Stimulated activated memory B cell treated with anti-CD40 and anti-IgM and Interleukin-4, amounts not matched to agents 10 μg/mL and 1 μg/mL and 100 μg/mL, for 72 hours (primary cell): ENCODE results near the gene GRAMD2B.
A peak's percentile ranks its signal among the peaks of the same experiment; 100 is the strongest.
"Not testable (repeated sequence)": the region's sequence is repeated elsewhere in the genome, so short reads cannot be mapped to it uniquely, and the experiment has no call there.

Source experiments
- ATAC-seq: fragments of 150-1000 bp; cut with Tn5 transposase; 2 replicates; pipeline ENCODE4 v1.10.0; 2021
- H3K27ac Mint-ChIP-seq: one replicate; pipeline ENCODE4 v1.8.0; 2022; ENCODE audit warnings: mild to moderate bottlenecking, mixed read lengths
- H3K27me3 Mint-ChIP-seq: one replicate; pipeline ENCODE4 v1.8.0; 2022; ENCODE audit warnings: mixed read lengths
- H3K36me3 Mint-ChIP-seq: one replicate; pipeline ENCODE4 v1.8.0; 2022; ENCODE audit warnings: mixed read lengths
- H3K4me1 Mint-ChIP-seq: one replicate; pipeline ENCODE4 v1.8.0; 2022; ENCODE audit warnings: mixed read lengths
- H3K4me3 Mint-ChIP-seq: one replicate; pipeline ENCODE4 v1.8.0; 2022; ENCODE audit warnings: mild to moderate bottlenecking, moderate library complexity, mixed read lengths
- H3K9me3 Mint-ChIP-seq: one replicate; pipeline ENCODE4 v1.8.0; 2022; ENCODE audit warnings: mixed read lengths

GRAMD2B gene

GRCh38 chr5:126435261-126435660, 12.1 kb downstream of the GRAMD2B start:
- Mint-ChIP-seq H3K27me3 (no peaks in the 10 kb centered on the region), H3K4me1 (no peaks in the 10 kb centered on the region), H3K4me3 (no peak overlapping the region), H3K9me3 (no peaks in the 10 kb centered on the region), H3K27ac (no peak overlapping the region), H3K36me3 (peaks cover 22% of the 10 kb centered on the region)
- ATAC-seq, result no peak

- no peak overlapping the region for H3K4me3 Mint-ChIP-seq
- H3K9me3 Mint-ChIP-seq, result no peaks in the 10 kb centered on the region
- peaks cover 22% of the 10 kb centered on the region for H3K36me3 Mint-ChIP-seq
- no peak overlapping the region for H3K27ac Mint-ChIP-seq
- no peaks in the 10 kb centered on the region for H3K4me1 Mint-ChIP-seq
- no peak for ATAC-seq
- no peaks in the 10 kb centered on the region for H3K27me3 Mint-ChIP-seq
Observed at GRCh38 chr5:126435714-126436113, 12.5 kb downstream of the GRAMD2B start.

GRCh38 chr5:126437721-126438120, 14.5 kb downstream of the GRAMD2B start:
- Mint-ChIP-seq H3K27ac (no peak overlapping the region), H3K27me3 (no peaks in the 10 kb centered on the region), H3K36me3 (peaks cover 22% of the 10 kb centered on the region), H3K4me3 (no peak overlapping the region), H3K4me1 (no peaks in the 10 kb centered on the region), H3K9me3 (no peaks in the 10 kb centered on the region)
- no peak for ATAC-seq

DNA sequence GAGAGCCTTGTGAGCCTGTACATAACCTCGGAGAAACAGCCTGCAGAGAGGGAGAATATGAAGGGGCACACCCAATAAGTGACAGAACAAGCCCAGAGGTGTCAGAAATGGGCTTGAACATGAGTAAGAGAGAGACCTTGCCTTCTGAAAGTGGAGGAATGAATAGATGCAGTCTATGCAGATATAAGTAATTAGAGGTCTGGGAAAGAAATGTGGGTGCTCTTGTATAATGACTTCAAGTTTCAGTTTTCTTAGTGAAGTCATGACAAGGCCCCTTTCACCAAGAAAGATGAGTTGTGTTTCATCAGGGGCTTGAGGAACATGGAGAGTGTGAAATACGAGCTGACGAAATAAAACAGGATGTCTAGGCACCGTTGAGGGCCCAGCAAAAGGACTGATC, 15.1 kb downstream of the GRAMD2B start:
- Mint-ChIP-seq H3K27me3 (no peaks in the 10 kb centered on the region), H3K4me1 (peaks cover 3% of the 10 kb centered on the region), H3K9me3 (no peaks in the 10 kb centered on the region), H3K27ac (no peak overlapping the region), H3K4me3 (no peak overlapping the region), H3K36me3 (peaks cover 22% of the 10 kb centered on the region)
- ATAC-seq, result no peak

- no peak for ATAC-seq
- peaks cover 9% of the 10 kb centered on the region for H3K4me1 Mint-ChIP-seq
- H3K4me3 Mint-ChIP-seq, result no peak overlapping the region
- H3K27ac Mint-ChIP-seq, result no peak overlapping the region
- H3K36me3 Mint-ChIP-seq, result peaks cover 22% of the 10 kb centered on the region
- H3K9me3 Mint-ChIP-seq, result no peaks in the 10 kb centered on the region
- no peaks in the 10 kb centered on the region for H3K27me3 Mint-ChIP-seq
Observed at GRCh38 chr5:126438868-126439267, 15.7 kb downstream of the GRAMD2B start.

DNA sequence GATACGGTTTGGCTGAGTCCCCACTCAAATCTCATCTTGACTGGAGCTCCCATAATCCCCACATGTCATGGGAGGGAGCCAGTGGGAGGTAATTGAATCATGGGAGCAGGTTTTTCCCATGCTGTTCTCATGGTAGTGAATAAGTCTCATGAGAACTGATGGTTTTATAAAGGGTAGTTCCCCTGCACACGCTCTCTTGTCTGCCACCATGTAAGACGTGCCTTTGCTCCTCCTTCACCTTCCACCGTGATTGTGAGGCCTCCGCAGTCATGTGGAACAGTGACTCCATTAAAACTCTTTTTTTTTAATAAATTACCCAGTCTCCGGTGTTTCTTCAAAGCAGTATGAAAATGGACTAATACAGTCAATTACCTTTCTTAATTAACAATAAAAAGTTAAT, 16.5 kb downstream of the GRAMD2B start:
- H3K27me3 Mint-ChIP-seq, H3K9me3 Mint-ChIP-seq, H3K27ac Mint-ChIP-seq, H3K4me3 Mint-ChIP-seq, ATAC-seq, H3K4me1 Mint-ChIP-seq: not testable (repeated sequence)
- H3K36me3 Mint-ChIP-seq, result peaks cover 22% of the 10 kb centered on the region

- no peak overlapping the region for H3K4me3 Mint-ChIP-seq
- no peak for ATAC-seq
- no peaks in the 10 kb centered on the region for H3K9me3 Mint-ChIP-seq
- H3K4me1 Mint-ChIP-seq, result peaks cover 9% of the 10 kb centered on the region
- H3K27me3 Mint-ChIP-seq, result no peaks in the 10 kb centered on the region
- H3K36me3 Mint-ChIP-seq, result peaks cover 28% of the 10 kb centered on the region
- no peak overlapping the region for H3K27ac Mint-ChIP-seq
Observed at GRCh38 chr5:126441230-126441629, 18.0 kb downstream of the GRAMD2B start.

GRCh38 chr5:126443374-126443851, 20.2 kb downstream of the GRAMD2B start:
- H3K36me3 Mint-ChIP-seq, result peaks cover 11% of the 10 kb centered on the region
- H3K27ac Mint-ChIP-seq, result peak overlapping the region; percentile 44
- no peaks in the 10 kb centered on the region for H3K27me3 Mint-ChIP-seq
- no peaks in the 10 kb centered on the region for H3K9me3 Mint-ChIP-seq
- peak; percentile 81 for ATAC-seq
- peaks cover 9% of the 10 kb centered on the region for H3K4me1 Mint-ChIP-seq
- no peak overlapping the region for H3K4me3 Mint-ChIP-seq

GRCh38 chr5:126444137-126444536, 20.9 kb downstream of the GRAMD2B start:
- ATAC-seq, result no peak
- Mint-ChIP-seq H3K27me3 (no peaks in the 10 kb centered on the region), H3K4me1 (peaks cover 9% of the 10 kb centered on the region), H3K36me3 (peaks cover 6% of the 10 kb centered on the region), H3K9me3 (no peaks in the 10 kb centered on the region), H3K27ac (no peak overlapping the region), H3K4me3 (no peak overlapping the region)

GRCh38 chr5:126445502-126446174, 22.4 kb downstream of the GRAMD2B start:
- no peak for ATAC-seq
- H3K9me3 Mint-ChIP-seq, result no peaks in the 10 kb centered on the region
- no peaks in the 10 kb centered on the region for H3K27me3 Mint-ChIP-seq
- H3K4me3 Mint-ChIP-seq, result no peak overlapping the region
- peaks cover 6% of the 10 kb centered on the region for H3K36me3 Mint-ChIP-seq
- H3K4me1 Mint-ChIP-seq, result peaks cover 21% of the 10 kb centered on the region
- no peak overlapping the region for H3K27ac Mint-ChIP-seq

DNA sequence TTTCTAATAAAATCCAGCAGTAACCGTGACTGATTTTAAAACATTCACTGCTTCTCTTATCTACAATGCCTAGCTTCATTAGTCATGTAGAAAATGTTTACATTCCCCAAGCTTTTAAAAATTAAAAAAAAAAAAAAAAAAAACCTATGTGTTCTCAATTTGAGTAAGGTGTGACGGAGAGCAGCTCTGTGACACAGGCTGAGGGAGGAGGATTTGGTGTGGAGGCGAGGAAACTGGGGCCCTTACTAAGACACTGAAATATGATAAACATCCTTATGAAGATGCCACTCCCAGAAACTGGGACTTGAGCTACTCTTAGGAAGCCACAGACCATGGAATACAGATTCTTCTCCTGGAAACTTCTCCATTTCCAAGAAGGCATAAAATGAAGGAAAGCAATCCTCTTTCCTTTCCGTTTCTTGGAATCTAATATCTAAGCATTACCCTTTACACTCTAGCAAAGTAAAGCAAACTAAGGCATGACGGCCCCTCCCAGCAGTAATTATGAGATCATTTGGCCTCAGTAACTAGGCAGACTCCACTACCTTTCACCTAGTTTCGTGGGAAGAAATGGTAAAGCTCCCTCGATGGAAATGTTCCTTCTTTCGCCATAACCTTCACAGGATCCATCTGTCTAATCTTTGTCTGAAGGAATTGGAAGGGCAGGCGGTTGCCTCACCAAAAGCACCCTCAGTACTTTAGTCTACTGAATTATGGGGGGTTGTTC, 23.5 kb downstream of the GRAMD2B start:
- peaks cover 6% of the 10 kb centered on the region for H3K36me3 Mint-ChIP-seq
- no peak overlapping the region for H3K4me3 Mint-ChIP-seq
- no peaks in the 10 kb centered on the region for H3K27me3 Mint-ChIP-seq
- peaks cover 21% of the 10 kb centered on the region for H3K4me1 Mint-ChIP-seq
- peak; percentile 52 for ATAC-seq
- no peaks in the 10 kb centered on the region for H3K9me3 Mint-ChIP-seq
- H3K27ac Mint-ChIP-seq, result peak overlapping the region; percentile 10

DNA sequence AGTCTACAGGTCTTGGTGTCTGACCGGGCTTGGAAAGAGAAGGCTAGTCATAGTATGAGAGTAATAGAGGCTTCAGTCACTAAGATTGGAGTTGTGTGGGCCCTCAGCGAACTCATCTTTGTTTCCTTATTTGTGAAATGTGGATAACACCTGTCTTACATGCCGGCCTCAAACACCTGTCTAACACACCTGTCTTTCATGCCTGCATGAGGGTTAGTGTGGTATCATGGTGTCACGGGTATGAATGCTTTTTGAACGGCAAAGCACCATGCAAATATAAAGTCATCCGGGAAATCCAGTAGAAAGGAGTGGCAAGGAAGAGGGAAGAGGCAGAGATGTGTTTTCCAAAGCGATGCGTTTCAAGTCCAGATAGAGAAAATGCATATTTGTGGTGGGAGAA, 25.5 kb downstream of the GRAMD2B start:
- Mint-ChIP-seq H3K4me3 (no peak overlapping the region), H3K4me1 (peaks cover 13% of the 10 kb centered on the region), H3K9me3 (no peaks in the 10 kb centered on the region), H3K27ac (peak overlapping the region; percentile 10), H3K27me3 (no peaks in the 10 kb centered on the region), H3K36me3 (peaks cover 6% of the 10 kb centered on the region)
- no peak for ATAC-seq

GRCh38 chr5:126449751-126450271, 26.6 kb downstream of the GRAMD2B start:
- ATAC-seq, result peak; percentile 91
- Mint-ChIP-seq H3K27me3 (no peaks in the 10 kb centered on the region), H3K4me1 (peaks cover 13% of the 10 kb centered on the region), H3K4me3 (peak overlapping the region; percentile 85), H3K9me3 (no peaks in the 10 kb centered on the region), H3K27ac (peak overlapping the region; percentile 96), H3K36me3 (peaks cover 6% of the 10 kb centered on the region)

DNA sequence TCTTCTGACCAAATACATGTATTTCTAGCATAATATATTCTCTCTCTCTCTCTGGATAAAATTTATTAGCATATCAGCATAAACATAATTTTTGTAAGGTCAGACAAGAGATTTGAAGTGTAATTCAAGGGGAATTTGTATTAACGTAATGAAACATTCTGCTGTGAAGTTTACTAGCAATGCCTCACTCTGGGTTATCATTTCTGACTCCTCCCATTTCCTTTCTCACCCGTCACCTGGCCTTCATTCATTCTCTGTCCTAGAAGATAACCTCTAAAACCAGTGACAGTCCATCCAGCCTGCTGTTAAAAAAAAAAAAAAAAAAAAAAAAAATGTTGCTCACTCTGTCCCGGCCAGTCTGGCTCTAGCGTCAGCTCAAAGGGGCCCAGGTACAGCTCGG, 27.1 kb downstream of the GRAMD2B start:
- Mint-ChIP-seq H3K9me3 (no peaks in the 10 kb centered on the region), H3K27me3 (no peaks in the 10 kb centered on the region), H3K4me1 (peaks cover 13% of the 10 kb centered on the region), H3K4me3 (peak overlapping the region; percentile 85), H3K36me3 (peaks cover 1% of the 10 kb centered on the region), H3K27ac (peak overlapping the region; percentile 96)
- peak; percentile 52 for ATAC-seq

DNA sequence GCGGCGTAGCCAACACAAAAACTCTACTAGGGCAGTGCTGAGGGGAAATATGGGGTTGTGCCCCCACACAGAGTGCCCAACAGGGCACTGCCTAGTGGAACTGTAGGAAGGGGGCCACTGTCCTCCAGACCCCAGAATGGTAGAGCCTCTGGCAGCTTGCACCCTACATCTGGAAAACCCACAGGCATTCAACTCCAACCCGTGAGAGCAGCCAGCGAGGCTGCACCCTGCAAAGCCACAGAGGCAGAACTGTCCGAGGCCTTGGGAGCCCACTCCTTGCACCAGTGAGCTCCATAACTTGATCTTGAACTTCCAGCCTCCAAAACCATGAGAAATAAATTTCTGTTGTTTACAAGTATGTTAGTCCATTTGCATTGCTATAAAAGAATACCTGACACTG, 27.7 kb downstream of the GRAMD2B start:
- Mint-ChIP-seq H3K36me3 (no peaks in the 10 kb centered on the region), H3K4me1 (peaks cover 13% of the 10 kb centered on the region), H3K27ac (no peak overlapping the region), H3K27me3 (no peaks in the 10 kb centered on the region), H3K4me3 (no peak overlapping the region), H3K9me3 (no peaks in the 10 kb centered on the region)
- no peak for ATAC-seq

DNA sequence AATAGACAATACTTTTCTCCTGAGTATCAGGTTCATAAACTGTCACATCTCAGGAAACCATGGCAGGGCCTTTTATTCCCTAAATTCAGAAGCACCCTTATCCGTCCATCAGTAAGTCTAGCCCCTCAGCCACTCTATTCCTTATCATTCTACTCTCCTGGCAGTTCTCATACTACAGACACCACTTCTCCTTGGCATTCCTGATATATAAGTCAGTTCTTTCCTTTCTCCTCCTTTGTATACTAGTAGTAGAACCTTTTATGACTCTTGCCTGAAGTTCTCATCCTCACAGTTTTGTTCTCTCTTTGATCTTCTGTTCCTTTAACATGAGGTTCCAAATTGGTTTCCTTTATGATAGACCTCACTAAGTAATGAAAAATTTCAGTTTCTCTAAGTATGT, 29.3 kb downstream of the GRAMD2B start:
- H3K4me3 Mint-ChIP-seq, result no peak overlapping the region
- no peaks in the 10 kb centered on the region for H3K27me3 Mint-ChIP-seq
- peaks cover 13% of the 10 kb centered on the region for H3K4me1 Mint-ChIP-seq
- no peak overlapping the region for H3K27ac Mint-ChIP-seq
- no peaks in the 10 kb centered on the region for H3K9me3 Mint-ChIP-seq
- no peak for ATAC-seq
- peaks cover 2% of the 10 kb centered on the region for H3K36me3 Mint-ChIP-seq
